ENCODE data around the gene DCBLD1.

DCBLD1 gene

DNA sequence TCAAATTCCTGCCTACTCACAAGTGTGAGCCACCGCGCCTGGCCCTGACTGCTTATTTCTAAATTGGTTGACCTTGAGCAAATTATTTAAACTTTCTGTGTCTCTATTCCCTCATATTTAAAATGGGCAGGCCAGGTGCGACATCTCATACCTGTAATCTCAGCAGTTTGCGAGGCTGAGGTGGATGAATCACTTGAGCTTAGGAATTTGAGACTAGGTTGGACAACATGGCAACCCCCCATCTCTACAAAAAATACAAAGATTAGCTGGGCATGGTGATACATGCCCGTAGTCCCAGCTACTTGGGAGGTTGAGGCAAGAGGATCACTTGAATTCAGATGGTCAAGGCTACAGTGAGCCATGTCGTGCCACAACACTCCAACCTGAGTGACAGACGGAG is 26.5 kb downstream of the DCBLD1 start:
- no peaks in the 10 kb centered on the region for H3K27me3 ChIP-seq (ENCODE audit: insufficient read depth, low read length)
- H3K9me3 ChIP-seq (ENCODE audit: low read length): no peaks in the 10 kb centered on the region
- H4K20me1 ChIP-seq (ENCODE audit: insufficient read depth, low read length): no peaks in the 10 kb centered on the region
- no peak overlapping the region for H3K9ac ChIP-seq (ENCODE audit: low read length)
- no peak overlapping the region for H3K4me3 ChIP-seq (ENCODE audit: low read depth, low read length, poor library complexity, severe bottlenecking)
- no peaks in the 10 kb centered on the region for H3K4me1 ChIP-seq (ENCODE audit: insufficient read depth, low read length, severe bottlenecking)
- H3K4me2 ChIP-seq (ENCODE audit: low read length): no peak overlapping the region
- peaks cover 13% of the 10 kb centered on the region; the same call in 1 of the 2 replicates for H3K36me3 ChIP-seq (ENCODE audit: insufficient read depth, low read length)
- no peak overlapping the region for H2AFZ ChIP-seq (ENCODE audit: low read length)
- H3K79me2 ChIP-seq (ENCODE audit: insufficient read depth, low read length): no peaks in the 10 kb centered on the region
- TF ChIP-seq CTCF (IDR thresholded peaks at IDR 0.05; ENCODE audit: low read length): no peak
- TF ChIP-seq EZH2 (IDR thresholded peaks at IDR 0.05; ENCODE audit: borderline replicate concordance, low read length): no peak
- H3K9me2 ChIP-seq (ENCODE audit: low read depth, low read length): no peaks in the 10 kb centered on the region
- no peaks in the 10 kb centered on the region for H3F3A ChIP-seq (ENCODE audit: insufficient read depth, low read length)
- no peak overlapping the region for H3K27ac ChIP-seq (ENCODE audit: low read depth, low read length, poor library complexity, severe bottlenecking)

DNA sequence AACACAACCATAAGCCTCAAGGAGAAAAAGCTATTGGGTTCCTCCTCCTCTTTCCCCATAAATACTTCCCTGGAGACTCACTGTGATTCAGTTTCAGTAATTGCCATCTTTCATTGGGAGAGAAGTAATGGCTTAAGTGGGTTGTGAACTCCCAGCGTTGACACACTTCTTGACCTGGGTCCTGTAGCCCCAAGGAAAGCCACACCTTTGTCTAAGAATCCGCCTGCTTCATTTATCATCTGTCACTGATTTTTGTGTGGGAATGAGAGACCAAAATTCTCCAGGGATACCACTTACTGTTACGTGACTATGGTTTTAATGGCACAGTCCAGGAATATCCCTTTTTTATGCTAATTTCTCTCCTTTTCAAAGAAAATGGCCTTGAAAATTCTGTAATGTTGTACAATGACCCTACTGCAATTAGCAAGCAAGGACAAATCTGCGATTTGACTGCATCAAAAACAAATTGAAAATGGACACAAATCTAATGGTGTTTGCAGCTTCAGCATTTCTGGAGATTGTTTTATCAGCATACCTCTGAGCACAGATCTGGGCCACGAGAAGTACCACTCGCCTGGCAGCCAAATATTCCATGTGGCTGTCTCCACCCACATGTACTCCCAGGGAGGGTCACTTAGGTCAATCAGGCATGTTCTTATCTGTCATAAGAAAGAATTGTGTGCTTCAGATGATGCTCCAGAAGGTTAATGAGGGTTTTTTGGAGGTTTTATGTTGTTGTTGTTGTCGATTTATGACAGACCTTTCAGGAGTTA is 29.8 kb downstream of the DCBLD1 start:
- no peak overlapping the region for H2AFZ ChIP-seq (ENCODE audit: low read length)
- H3F3A ChIP-seq (ENCODE audit: insufficient read depth, low read length): no peaks in the 10 kb centered on the region
- no peaks in the 10 kb centered on the region for H3K27me3 ChIP-seq (ENCODE audit: insufficient read depth, low read length)
- H3K79me2 ChIP-seq (ENCODE audit: insufficient read depth, low read length): no peaks in the 10 kb centered on the region
- no peaks in the 10 kb centered on the region for H3K9me3 ChIP-seq (ENCODE audit: low read length)
- H3K36me3 ChIP-seq (ENCODE audit: insufficient read depth, low read length): no peaks in the 10 kb centered on the region
- H3K27ac ChIP-seq (ENCODE audit: low read depth, low read length, poor library complexity, severe bottlenecking): no peak overlapping the region
- H3K4me2 ChIP-seq (ENCODE audit: low read length): no peak overlapping the region
- TF ChIP-seq CTCF (IDR thresholded peaks at IDR 0.05; ENCODE audit: low read length): no peak
- TF ChIP-seq EZH2 (IDR thresholded peaks at IDR 0.05; ENCODE audit: borderline replicate concordance, low read length): no peak
- H3K9ac ChIP-seq (ENCODE audit: low read length): no peak overlapping the region
- no peaks in the 10 kb centered on the region for H3K4me1 ChIP-seq (ENCODE audit: insufficient read depth, low read length, severe bottlenecking)
- no peaks in the 10 kb centered on the region for H4K20me1 ChIP-seq (ENCODE audit: insufficient read depth, low read length)
- H3K4me3 ChIP-seq (ENCODE audit: low read depth, low read length, poor library complexity, severe bottlenecking): no peak overlapping the region
- no peaks in the 10 kb centered on the region for H3K9me2 ChIP-seq (ENCODE audit: low read depth, low read length)

- Histone ChIP-seq H3K4me1 (ENCODE audit: insufficient read depth, low read length, severe bottlenecking) (no peaks in the 10 kb centered on the region), H3K36me3 (ENCODE audit: insufficient read depth, low read length) (no peaks in the 10 kb centered on the region)
- TF ChIP-seq EZH2 (IDR thresholded peaks at IDR 0.05; ENCODE audit: borderline replicate concordance, low read length) (no peak), CTCF (IDR thresholded peaks at IDR 0.05; ENCODE audit: low read length) (no peak)
Observed at GRCh38 chr6:117512987-117513573, 30.6 kb downstream of the DCBLD1 start.

More at GRCh38 chr6:117512987-117513573, 30.6 kb downstream of the DCBLD1 start:
- Histone ChIP-seq H3F3A (ENCODE audit: insufficient read depth, low read length) (no peaks in the 10 kb centered on the region), H3K27me3 (ENCODE audit: insufficient read depth, low read length) (no peaks in the 10 kb centered on the region), H2AFZ (ENCODE audit: low read length) (no peak overlapping the region), H3K9ac (ENCODE audit: low read length) (no peak overlapping the region), H3K27ac (ENCODE audit: low read depth, low read length, poor library complexity, severe bottlenecking) (no peak overlapping the region), H3K79me2 (ENCODE audit: insufficient read depth, low read length) (no peaks in the 10 kb centered on the region), H3K9me3 (ENCODE audit: low read length) (no peaks in the 10 kb centered on the region), H4K20me1 (ENCODE audit: insufficient read depth, low read length) (no peaks in the 10 kb centered on the region), H3K4me2 (ENCODE audit: low read length) (no peak overlapping the region), H3K4me3 (ENCODE audit: low read depth, low read length, poor library complexity, severe bottlenecking) (no peak overlapping the region), H3K9me2 (ENCODE audit: low read depth, low read length) (no peaks in the 10 kb centered on the region)

Data from OCI-LY1 (cell line).